PC-3 (cell line): ENCODE measurements around the gene PDE6A.

Source experiments
- CTCF ChIP-seq: fragments of 300-600 bp; sonication (generic); conservative IDR thresholded peaks from 2 replicates; pipeline ENCODE4 v1.5.1; 2017; ENCODE audit warnings: antibody characterized with exemption, low read depth, mild to moderate bottlenecking, low read length
- EZH2 ChIP-seq: fragments of 300-600 bp; sonication (generic); IDR thresholded peaks from one replicate; pipeline ENCODE4 v1.6.1; 2017; ENCODE audit warnings: antibody characterized with exemption, mild to moderate bottlenecking, low read length; ENCODE audit not compliant: unreplicated experiment
- EZH2phosphoT487 ChIP-seq: fragments of 300-600 bp; sonication (generic); IDR thresholded peaks from 2 replicates; pipeline ENCODE4 v1.6.1; 2018; ENCODE audit warnings: mild to moderate bottlenecking, antibody characterized with exemption, low read length, borderline replicate concordance

GRCh38 chr5:149904293-149904886 is 40.2 kb downstream of the PDE6A start:
- no peak for TF ChIP-seq CTCF
- TF ChIP-seq EZH2 = no peak
- no peak for TF ChIP-seq EZH2phosphoT487
